B cell (primary cell): ENCODE results near the gene PARVG. TPM values are rescaled to one million over a fixed set of nuclear protein-coding genes. Genes with fewer than 3 reads are reported as not detected.

Experiments used
- ATAC-seq: fragments of 200-7000 bp; cut with Tn5 transposase; one replicate; pipeline ENCODE4 v1.10.0; 2021; ENCODE audit warnings: low read depth, mild to moderate bottlenecking, moderate number of reproducible peaks, moderate library complexity
- CTCF ChIA-PET: fragments of 350-600 bp; sonication (Branson Sonifier 250); formaldehyde crosslinking; loops from one replicate; lab custom pipeline; 2021; ENCODE audit warnings: antibody characterized with exemption, inconsistent platforms; lab: Charles Lee
- POLR2A ChIA-PET: fragments of 350-600 bp; sonication (Branson Sonifier 250); formaldehyde crosslinking; loops from one replicate; lab custom pipeline; 2021; ENCODE audit warnings: antibody characterized with exemption; lab: Charles Lee
- DNase-seq: peaks from one replicate; pipeline ENCODE4 v3.0.0; 2013
- H2AFZ ChIP-seq: 2 replicates; pipeline ENCODE4 v1.6.1; 2012; ENCODE audit warnings: mild to moderate bottlenecking, low read depth, low read length; ENCODE audit not compliant: insufficient read depth, poor library complexity, severe bottlenecking
- H3K27ac ChIP-seq, 2 donors: 1 replicate in 1 of 2; 2 replicates in 1 of 2; pipeline ENCODE4 v1.5.1; 2012 to 2013; ENCODE audit warnings: low read length in 2 of 2, mild to moderate bottlenecking in 2 of 2, moderate library complexity in 1 of 2
- H3K27me3 ChIP-seq, 4 experiments: fragments of 200-600 bp in 1 of 4; sonication (generic) in 1 of 4; replicated peaks in 1 of 4; 1 replicate in 2 of 4; 2 replicates in 2 of 4; pipeline versions ENCODE4 v1.6.1 to v1.7.0; 2013 to 2016; ENCODE audit warnings: low read length in 3 of 4, mild to moderate bottlenecking in 2 of 4, mixed read lengths in 1 of 4, moderate library complexity in 1 of 4; ENCODE audit not compliant: insufficient read depth in 4 of 4, control insufficient read depth in 3 of 4; ENCODE audit errors: control extremely low read depth in 1 of 4
- H3K36me3 ChIP-seq, 2 experiments: replicated peaks in 1 of 2; 1 replicate in 1 of 2; 2 replicates in 1 of 2; pipeline versions ENCODE4 v1.6.1 to v1.7.1; 2013; ENCODE audit warnings: low read length in 1 of 2; ENCODE audit not compliant: insufficient read depth in 2 of 2, control insufficient read depth in 1 of 2; ENCODE audit errors: control extremely low read depth in 1 of 2, extremely low read depth in 1 of 2
- H3K4me1 ChIP-seq, 2 donors: fragments of 200-600 bp in 1 of 2; sonication (generic) in 1 of 2; 1 replicate in 1 of 2; 2 replicates in 1 of 2; pipeline versions ENCODE4 v1.5.1 to v1.6.1; 2013 to 2017; ENCODE audit warnings: low read length in 2 of 2; ENCODE audit not compliant: control insufficient read depth in 2 of 2, insufficient read depth in 2 of 2
- H3K4me2 ChIP-seq: replicated peaks from 2 replicates; pipeline ENCODE3; 2012; ENCODE audit warnings: mild to moderate bottlenecking, low read depth, low read length; ENCODE audit not compliant: poor library complexity, severe bottlenecking
- H3K4me3 ChIP-seq, 5 experiments: fragments of 200-600 bp in 1 of 5; sonication (generic) in 1 of 5; 1 replicate in 3 of 5; 2 replicates in 2 of 5; pipeline versions ENCODE4 v1.5.1 to v1.7.0; 2011 to 2016; ENCODE audit warnings: low read length in 4 of 5, mild to moderate bottlenecking in 4 of 5, low read depth in 2 of 5, control low read depth in 1 of 5, moderate library complexity in 1 of 5; ENCODE audit not compliant: insufficient read depth in 1 of 5; ENCODE audit errors: control extremely low read depth in 1 of 5, extremely low read depth in 1 of 5
- H3K79me2 ChIP-seq: fragments of 200-600 bp; sonication (generic); one replicate; pipeline ENCODE4 v1.6.0; 2016; ENCODE audit warnings: low read length; ENCODE audit not compliant: control insufficient read depth, insufficient read depth
- H3K9ac ChIP-seq: fragments of 200-600 bp; sonication (generic); 2 replicates; pipeline ENCODE4 v1.6.1; 2017; ENCODE audit warnings: mild to moderate bottlenecking, low read length, moderate library complexity
- H3K9me3 ChIP-seq, 3 donors: one replicate each; pipeline versions ENCODE4 v1.6.1 to v1.7.1; 2013; ENCODE audit warnings: low read length in 2 of 3; ENCODE audit not compliant: control insufficient read depth in 2 of 3, insufficient read depth in 1 of 3; ENCODE audit errors: control extremely low read depth in 1 of 3
- H4K20me1 ChIP-seq: 2 replicates; pipeline ENCODE4 v1.6.0; 2012; ENCODE audit warnings: mild to moderate bottlenecking, low read length; ENCODE audit not compliant: insufficient read depth, control insufficient read depth, poor library complexity, severe bottlenecking
- H3K27ac Mint-ChIP-seq: one replicate; pipeline ENCODE4 v1.8.0; 2021; ENCODE audit warnings: mixed read lengths
- H3K27me3 Mint-ChIP-seq: one replicate; pipeline ENCODE4 v1.8.0; 2021; ENCODE audit warnings: mixed read lengths
- H3K4me1 Mint-ChIP-seq: one replicate; pipeline ENCODE4 v1.8.0; 2021; ENCODE audit warnings: mixed read lengths
- H3K4me3 Mint-ChIP-seq: one replicate; pipeline ENCODE4 v1.8.0; 2021; ENCODE audit warnings: mixed read lengths
- H3K9me3 Mint-ChIP-seq: one replicate; pipeline ENCODE4 v1.8.0; 2022; ENCODE audit warnings: mixed read lengths; ENCODE audit not compliant: insufficient read depth
- CTCF ChIP-seq: fragments of 200-600 bp; IDR thresholded peaks from one replicate; pipeline ENCODE4 v1.8.0; 2022; ENCODE audit warnings: antibody characterized with exemption, mild to moderate bottlenecking
- EZH2 ChIP-seq: IDR thresholded peaks from 2 replicates; pipeline ENCODE4 v1.6.1; 2012; ENCODE audit warnings: borderline replicate concordance, low read depth, mild to moderate bottlenecking, moderate library complexity, low read length; ENCODE audit not compliant: insufficient read depth, poor library complexity, severe bottlenecking
- WGBS: methylation state at CpG from one replicate; pipeline ENCODE4 v1.1.5; 2013; ENCODE audit warnings: missing lambda C conversion rate; ENCODE audit not compliant: insufficient coverage; 5-methylcytosine and 5-hydroxymethylcytosine counted together
- intact Hi-C: fragments of 100-400 bp; cut with micrococcal nuclease; formaldehyde crosslinking; loops from one replicate; pipeline ENCODE4 v1.10.0; 2022
- polyA plus RNA-seq: library from polyadenylated mRNA; depleted of rRNA; stranded (reverse); fragments of >200 nt; gene quantifications from 2 replicates; pipeline ENCODE4 v1.2.3, GENCODE V29; 2012
- total RNA-seq, 2 donors: library from RNA; stranded (reverse); fragments of 120-200 nt in 1 of 2; gene quantifications; 1 replicate in 1 of 2; 2 replicates in 1 of 2; pipeline versions ENCODE4 v1.2.3 to v1.2.4, GENCODE V29; 2013 to 2022

The PARVG gene
- total and polyA plus RNA-seq, 2 donors (not counting 1 experiment from before 2014, with no cell fraction given) = 247 to 698 TPM

- Mint-ChIP-seq H3K27me3 (no peaks in the 10 kb centered on the region), H3K4me3 (no peak overlapping the region), H3K27ac (no peak overlapping the region), H3K4me1 (peaks cover 62% of the 10 kb centered on the region), H3K9me3 (no peaks in the 10 kb centered on the region)
- H3K9ac ChIP-seq = no peak overlapping the region
- H3K4me1 ChIP-seq = peaks cover 33 to 57% of the 10 kb centered on the region in 2 donors
- TF ChIP-seq CTCF (no peak), EZH2 (no peak)
- H3K4me2 ChIP-seq = no peak overlapping the region
- peaks cover 0 to 6% (median 0%) of the 10 kb centered on the region in 3 donors for H3K9me3 ChIP-seq
- ATAC-seq (no peak), DNase-seq (no peak)
- intact Hi-C loops = no loop called here
- peaks cover 42% of the 10 kb centered on the region for H3K79me2 ChIP-seq
- WGBS = 48% methylated on average over 9 of the region's 11 CpGs
- peaks cover 0 to 47% of the 10 kb centered on the region in 2 experiments for H3K36me3 ChIP-seq
- H3K27ac ChIP-seq = no peak overlapping the region
- no peak overlapping the region for H3K4me3 ChIP-seq
- peaks cover 82% of the 10 kb centered on the region for H4K20me1 ChIP-seq
- ChIA-PET CTCF (no interaction called here), POLR2A (interaction anchor here (2.7 kb wide), 1 partner anchor 11 kb away, joined by 28 read pairs; the partner anchor contains the start of gene PARVG)
- H2AFZ ChIP-seq = no peak overlapping the region
- H3K27me3 ChIP-seq = no peaks in the 10 kb centered on the region
These were observed 12.2 kb downstream of the PARVG start for GRCh38 chr22:44192816-44193534.

GRCh38 chr22:44193535-44193891, 12.8 kb downstream of the PARVG start:
- H3K27me3 Mint-ChIP-seq = no peaks in the 10 kb centered on the region
- Histone ChIP-seq H3K27ac (no peak overlapping the region), H3K36me3 (peaks cover 0 to 53% of the 10 kb centered on the region in 2 experiments), H3K79me2 (peaks cover 37% of the 10 kb centered on the region), H3K27me3 (no peaks in the 10 kb centered on the region), H4K20me1 (peaks cover 80% of the 10 kb centered on the region), H3K4me1 (peaks cover 33 to 52% of the 10 kb centered on the region in 2 donors), H3K4me3 (no peak overlapping the region), H2AFZ (no peak overlapping the region), H3K4me2 (no peak overlapping the region), H3K9me3 (peaks cover 0 to 6% (median 0%) of the 10 kb centered on the region in 3 donors), H3K9ac (no peak overlapping the region)
- H3K4me1 Mint-ChIP-seq = peaks cover 59% of the 10 kb centered on the region
- H3K9me3 Mint-ChIP-seq = no peaks in the 10 kb centered on the region
- no peak for DNase-seq
- H3K4me3 Mint-ChIP-seq = no peak overlapping the region
- no peak for ATAC-seq
- WGBS = 70% methylated on average over 2 of the region's 4 CpGs
- ChIA-PET POLR2A (no interaction called here), CTCF (no interaction called here)
- intact Hi-C loops = no loop called here
- H3K27ac Mint-ChIP-seq = no peak overlapping the region
- TF ChIP-seq CTCF (no peak), EZH2 (no peak)
